Brain microvascular endothelial cell (primary cell): ENCODE measurements around the gene FAM107B.
"Not testable (repeated sequence)": the region's sequence is repeated elsewhere in the genome, so short reads cannot be mapped to it uniquely, and the experiment has no call there.

Experiments
- DNase-seq: peaks from one replicate; pipeline ENCODE4 v3.0.0-alpha.2; 2020
- H3K27ac ChIP-seq: fragments of 250-450 bp; sonication (Bioruptor Pico); 2 replicates; pipeline ENCODE4 v1.5.1; 2020; ENCODE audit warnings: mild to moderate bottlenecking, moderate library complexity
- H3K27me3 ChIP-seq: fragments of 250-450 bp; sonication (Bioruptor Pico); replicated peaks from 2 replicates; pipeline ENCODE4 v1.5.1; 2020; ENCODE audit warnings: mild to moderate bottlenecking
- H3K36me3 ChIP-seq: fragments of 250-450 bp; sonication (Bioruptor Pico); replicated peaks from 2 replicates; pipeline ENCODE4 v1.5.1; 2020; ENCODE audit warnings: mild to moderate bottlenecking
- H3K4me3 ChIP-seq: 2 replicates; pipeline ENCODE4 v1.5.1; 2011; ENCODE audit warnings: low read depth, mild to moderate bottlenecking, control low read depth, low read length, moderate library complexity
- CTCF ChIP-seq: IDR thresholded peaks from 2 replicates; pipeline ENCODE4 v1.5.1; 2011; ENCODE audit warnings: low read depth, mild to moderate bottlenecking, moderate library complexity, low read length, control low read depth, inconsistent platforms; ENCODE audit errors: missing control alignments
- in situ Hi-C: cut with HindIII; loops from 2 replicates; pipeline ENCODE4 v1.10.0; 2017; ENCODE audit warnings: low sequenced_read_pairs, low pct_ligation_motif_present

FAM107B gene

GRCh38 chr10:14639637-14640036 is 135.1 kb downstream of the FAM107B start:
- Histone ChIP-seq H3K4me3 (no peak overlapping the region), H3K27me3 (no peaks in the 10 kb centered on the region), H3K27ac (no peak overlapping the region), H3K36me3 (no peaks in the 10 kb centered on the region)
- no peak for TF ChIP-seq CTCF
- in situ Hi-C loops, result no loop called here
- no peak for DNase-seq

GRCh38 chr10:14635043-14635710 is 139.5 kb downstream of the FAM107B start:
- no peaks in the 10 kb centered on the region for H3K27me3 ChIP-seq
- no peak overlapping the region for H3K4me3 ChIP-seq
- no peak for TF ChIP-seq CTCF
- in situ Hi-C loops, result no loop called here
- H3K27ac ChIP-seq, result no peak overlapping the region
- no peak for DNase-seq
- no peaks in the 10 kb centered on the region for H3K36me3 ChIP-seq

- H3K27me3 ChIP-seq, DNase-seq, H3K36me3 ChIP-seq, in situ Hi-C loops, H3K27ac ChIP-seq, H3K4me3 ChIP-seq: not testable (repeated sequence)
Observed at GRCh38 chr10:14634572-14634971, 140.1 kb downstream of the FAM107B start.

GRCh38 chr10:14625765-14626525 is 148.8 kb downstream of the FAM107B start:
- no peaks in the 10 kb centered on the region for H3K36me3 ChIP-seq
- in situ Hi-C loops, result no loop called here
- no peak overlapping the region for H3K4me3 ChIP-seq
- H3K27ac ChIP-seq, result no peak overlapping the region
- TF ChIP-seq CTCF, result no peak
- no peak for DNase-seq
- H3K27me3 ChIP-seq, result no peaks in the 10 kb centered on the region

GRCh38 chr10:14625192-14625631 is 149.5 kb downstream of the FAM107B start:
- Histone ChIP-seq H3K36me3 (no peaks in the 10 kb centered on the region), H3K27me3 (no peaks in the 10 kb centered on the region), H3K4me3 (no peak overlapping the region), H3K27ac (no peak overlapping the region)
- in situ Hi-C loops, result no loop called here
- DNase-seq, result no peak
- TF ChIP-seq CTCF, result no peak

GRCh38 chr10:14624600-14624999 is 150.1 kb downstream of the FAM107B start:
- no peak for DNase-seq
- in situ Hi-C loops, result no loop called here
- Histone ChIP-seq H3K27me3 (no peaks in the 10 kb centered on the region), H3K36me3 (no peaks in the 10 kb centered on the region), H3K27ac (no peak overlapping the region), H3K4me3 (no peak overlapping the region)
- TF ChIP-seq CTCF, result no peak
